Smooth muscle cell (in vitro differentiated cells): ENCODE measurements around the gene EXT2. TPM values are rescaled to one million over a fixed set of nuclear protein-coding genes. Genes with fewer than 3 reads are reported as not detected.

Experiments used
- DNase-seq: peaks from one replicate; lab custom pipeline; 2025; ENCODE audit not compliant: unreplicated experiment; lab: John Stamatoyannopoulos, UW
- H2AFZ ChIP-seq: fragments of 200-600 bp; sonication (generic); 2 replicates; pipeline ENCODE4 v1.6.0; 2016; ENCODE audit warnings: antibody characterized with exemption, low read depth, mild to moderate bottlenecking
- H3F3A ChIP-seq: fragments of 200-600 bp; sonication (generic); 2 replicates; pipeline ENCODE4 v1.6.0; 2017; ENCODE audit warnings: antibody characterized with exemption, low read depth
- H3K27ac ChIP-seq: fragments of 200-600 bp; sonication (generic); 2 replicates; pipeline ENCODE4 v1.5.1; 2016; ENCODE audit warnings: low read depth, mild to moderate bottlenecking
- H3K27me3 ChIP-seq: fragments of 200-600 bp; sonication (generic); 2 replicates; pipeline ENCODE4 v1.6.1; 2016; ENCODE audit warnings: low read depth, mild to moderate bottlenecking
- H3K36me3 ChIP-seq: fragments of 200-600 bp; sonication (generic); 2 replicates; pipeline ENCODE4 v1.5.1; 2016; ENCODE audit warnings: low read depth
- H3K4me1 ChIP-seq: fragments of 200-600 bp; sonication (generic); 2 replicates; pipeline ENCODE4 v1.5.1; 2016; ENCODE audit warnings: low read depth
- H3K4me2 ChIP-seq: fragments of 200-600 bp; sonication (generic); 2 replicates; pipeline ENCODE4 v1.6.0; 2016; ENCODE audit warnings: mild to moderate bottlenecking
- H3K4me3 ChIP-seq: fragments of 200-600 bp; sonication (generic); 2 replicates; pipeline ENCODE4 v1.5.1; 2016; ENCODE audit warnings: mild to moderate bottlenecking
- H3K79me2 ChIP-seq: fragments of 200-600 bp; sonication (generic); 2 replicates; pipeline ENCODE4 v1.6.0; 2016; ENCODE audit warnings: low read depth, mild to moderate bottlenecking
- H3K9ac ChIP-seq: fragments of 200-600 bp; sonication (generic); 2 replicates; pipeline ENCODE4 v1.6.0; 2016; ENCODE audit warnings: low read depth
- H3K9me3 ChIP-seq: fragments of 200-600 bp; sonication (generic); replicated peaks from 2 replicates; pipeline ENCODE4 v1.5.1; 2016; ENCODE audit warnings: low read depth
- H4K20me1 ChIP-seq: fragments of 200-600 bp; sonication (generic); 2 replicates; pipeline ENCODE4 v1.6.0; 2016; ENCODE audit warnings: low read depth
- WGBS: methylation state at CpG from one replicate; pipeline ENCODE4 v1.1.7; 2016; ENCODE audit warnings: low lambda C conversion rate; 5-methylcytosine and 5-hydroxymethylcytosine counted together
- polyA plus RNA-seq: library from polyadenylated mRNA; unstranded; fragments of >200 nt; fragmentation: Nextera tagmentation; extraction: Ambion mirVana; gene quantifications from 2 replicates; pipeline ENCODE4 v1.2.1, GENCODE V29; 2016
- total RNA-seq: library from RNA; depleted of rRNA; stranded (reverse); fragments of >200 nt; gene quantifications from 2 replicates; pipeline ENCODE4 v1.2.3, GENCODE V29; 2014
- TF ChIP-seq, protein P1 (sequence below): fragments of 200-600 bp; sonication (generic); IDR thresholded peaks from 2 replicates; pipeline ENCODE4 v1.5.1; 2017; ENCODE audit warnings: borderline replicate concordance, mild to moderate bottlenecking, antibody characterized with exemption; ENCODE audit not compliant: insufficient read depth, poor library complexity, severe bottlenecking

EXT2 gene
- total and polyA plus RNA-seq, 2 experiments from 2014 or later: 87.6 to 144 TPM

DNA sequence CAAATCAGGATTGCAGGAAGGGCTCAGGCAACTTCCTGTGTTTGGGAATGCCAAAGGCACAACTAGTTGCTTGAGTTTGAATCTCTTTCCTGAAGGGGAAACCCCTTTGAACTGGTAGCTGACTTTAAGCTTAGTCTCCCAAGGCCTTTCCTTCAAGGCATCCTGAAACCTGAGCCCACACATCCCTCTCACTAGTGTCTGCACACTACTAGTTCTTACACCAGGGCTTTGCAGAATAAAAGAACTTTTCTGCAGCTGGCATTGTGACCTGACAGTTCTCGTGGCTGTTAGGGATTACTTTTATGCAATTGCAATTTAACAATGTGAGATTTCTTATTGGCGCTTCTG, 95.4 kb downstream of the EXT2 start:
- Histone ChIP-seq H3K9me3 (peaks cover 21% of the 10 kb centered on the region), H4K20me1 (peaks cover 6% of the 10 kb centered on the region), H3K9ac (no peak overlapping the region), H3K27ac (no peak overlapping the region), H2AFZ (no peak overlapping the region), H3K36me3 (peaks cover 22% of the 10 kb centered on the region), H3K27me3 (no peaks in the 10 kb centered on the region), H3K79me2 (no peaks in the 10 kb centered on the region), H3K4me3 (no peak overlapping the region), H3F3A (no peaks in the 10 kb centered on the region), H3K4me2 (no peak overlapping the region), H3K4me1 (peaks cover 11% of the 10 kb centered on the region)
- TF ChIP-seq, protein P1, sequence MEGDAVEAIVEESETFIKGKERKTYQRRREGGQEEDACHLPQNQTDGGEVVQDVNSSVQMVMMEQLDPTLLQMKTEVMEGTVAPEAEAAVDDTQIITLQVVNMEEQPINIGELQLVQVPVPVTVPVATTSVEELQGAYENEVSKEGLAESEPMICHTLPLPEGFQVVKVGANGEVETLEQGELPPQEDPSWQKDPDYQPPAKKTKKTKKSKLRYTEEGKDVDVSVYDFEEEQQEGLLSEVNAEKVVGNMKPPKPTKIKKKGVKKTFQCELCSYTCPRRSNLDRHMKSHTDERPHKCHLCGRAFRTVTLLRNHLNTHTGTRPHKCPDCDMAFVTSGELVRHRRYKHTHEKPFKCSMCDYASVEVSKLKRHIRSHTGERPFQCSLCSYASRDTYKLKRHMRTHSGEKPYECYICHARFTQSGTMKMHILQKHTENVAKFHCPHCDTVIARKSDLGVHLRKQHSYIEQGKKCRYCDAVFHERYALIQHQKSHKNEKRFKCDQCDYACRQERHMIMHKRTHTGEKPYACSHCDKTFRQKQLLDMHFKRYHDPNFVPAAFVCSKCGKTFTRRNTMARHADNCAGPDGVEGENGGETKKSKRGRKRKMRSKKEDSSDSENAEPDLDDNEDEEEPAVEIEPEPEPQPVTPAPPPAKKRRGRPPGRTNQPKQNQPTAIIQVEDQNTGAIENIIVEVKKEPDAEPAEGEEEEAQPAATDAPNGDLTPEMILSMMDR: no peak
- 93% methylated on average over 2 of the region's 2 CpGs for WGBS
- DNase-seq: no peak

DNA sequence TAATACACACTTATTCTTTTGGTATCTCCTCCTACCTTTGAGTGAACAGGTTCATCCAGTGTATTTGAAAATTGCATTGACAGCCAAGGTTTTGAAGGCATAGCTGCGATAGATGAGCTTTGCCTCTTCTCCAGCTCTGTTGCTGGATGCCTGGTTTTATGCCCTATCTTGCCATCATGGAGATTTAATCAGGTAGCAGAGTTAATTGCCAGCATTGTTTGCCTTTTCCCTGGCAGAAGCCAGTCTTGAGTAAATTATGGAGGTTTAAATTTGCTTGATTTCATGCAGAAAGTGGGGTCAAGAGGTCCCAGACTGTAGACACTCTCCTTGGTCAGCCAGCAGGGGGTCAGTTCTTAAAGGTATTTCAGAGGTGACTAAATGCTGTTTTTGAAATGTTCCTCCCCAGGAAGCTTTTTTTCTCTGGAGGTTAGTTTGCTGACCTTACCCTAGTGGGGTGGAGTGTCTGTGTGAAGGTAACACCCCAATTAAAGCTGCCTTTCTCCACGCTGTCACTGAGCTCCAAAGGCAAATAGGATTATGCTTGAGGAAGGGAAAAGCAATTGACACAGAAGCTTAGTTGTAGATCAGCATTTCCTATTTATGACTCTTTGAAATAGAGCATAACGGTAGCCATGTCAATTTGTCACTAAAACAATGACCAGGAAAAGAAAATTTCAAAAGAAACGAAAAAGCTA, 96.0 kb downstream of the EXT2 start:
- Histone ChIP-seq H3K4me2 (no peak overlapping the region), H3K4me1 (peaks cover 11% of the 10 kb centered on the region), H4K20me1 (peaks cover 6% of the 10 kb centered on the region), H3K27ac (no peak overlapping the region), H3K4me3 (no peak overlapping the region), H3K36me3 (peaks cover 22% of the 10 kb centered on the region), H3K79me2 (no peaks in the 10 kb centered on the region), H3K27me3 (no peaks in the 10 kb centered on the region), H2AFZ (no peak overlapping the region), H3K9me3 (peaks cover 26% of the 10 kb centered on the region), H3K9ac (no peak overlapping the region), H3F3A (no peaks in the 10 kb centered on the region)
- DNase-seq: no peak
- 76% methylated on average over 4 of the region's 4 CpGs for WGBS
- TF ChIP-seq, protein P1: no peak

DNA sequence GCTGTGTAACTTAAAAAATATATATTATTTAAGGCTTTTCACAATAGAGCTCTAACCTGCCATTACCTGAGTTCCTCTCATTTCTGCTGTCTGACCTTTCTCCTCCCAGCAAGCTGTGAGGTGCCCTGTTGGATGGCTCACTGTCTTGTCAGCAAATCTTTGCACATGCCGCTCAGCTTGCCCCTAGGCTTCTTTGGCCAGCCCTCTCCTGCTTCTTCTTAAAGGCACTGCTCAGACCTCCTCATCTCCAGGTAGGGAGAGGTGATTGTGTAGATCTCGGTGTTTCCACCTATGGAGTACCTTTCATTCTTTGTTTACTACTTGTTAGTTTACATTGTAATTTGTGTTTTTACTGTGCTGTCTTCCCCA, 96.5 kb downstream of the EXT2 start:
- Histone ChIP-seq H3K9ac (no peak overlapping the region), H2AFZ (no peak overlapping the region), H3K27ac (no peak overlapping the region), H3K4me2 (no peak overlapping the region), H4K20me1 (peaks cover 6% of the 10 kb centered on the region), H3K79me2 (no peaks in the 10 kb centered on the region), H3K4me3 (no peak overlapping the region), H3K9me3 (peaks cover 28% of the 10 kb centered on the region), H3K4me1 (peaks cover 11% of the 10 kb centered on the region), H3F3A (peaks cover under 1% of the 10 kb centered on the region), H3K36me3 (peaks cover 26% of the 10 kb centered on the region), H3K27me3 (no peaks in the 10 kb centered on the region)
- TF ChIP-seq, protein P1: no peak
- 91% methylated on average over 2 of the region's 2 CpGs for WGBS
- DNase-seq: no peak
